Ascending aorta (tissue), 2 donors: ENCODE data around the gene ARID1B. TPM values are rescaled to one million over a fixed set of nuclear protein-coding genes. Genes with fewer than 3 reads are reported as not detected.

Source experiments
- DNase-seq, 2 donors: peaks; one replicate each; pipeline ENCODE4 v3.0.0-alpha.2; 2019; ENCODE audit warnings: low spot score in 2 of 2
- H3K27ac ChIP-seq, 2 donors: fragments of 200-600 bp; sonication (generic); one replicate each; pipeline ENCODE4 v1.5.1; 2016 to 2017; ENCODE audit warnings: mild to moderate bottlenecking in 1 of 2
- H3K27me3 ChIP-seq: fragments of 200-600 bp; sonication (generic); one replicate; pipeline ENCODE4 v1.5.1; 2017
- H3K36me3 ChIP-seq, 2 donors: fragments of 200-600 bp; sonication (generic); one replicate each; pipeline ENCODE4 v1.5.1; 2016
- H3K4me1 ChIP-seq, 2 donors: fragments of 200-600 bp; sonication (generic); one replicate each; pipeline ENCODE4 v1.5.1; 2016 to 2017; ENCODE audit warnings: mild to moderate bottlenecking in 1 of 2
- H3K4me3 ChIP-seq, 2 donors: fragments of 200-600 bp; sonication (generic); one replicate each; pipeline ENCODE4 v1.5.1; 2016 to 2017; ENCODE audit warnings: mild to moderate bottlenecking in 1 of 2
- H3K9me3 ChIP-seq, 2 donors: fragments of 200-600 bp; sonication (generic); one replicate each; pipeline ENCODE4 v1.5.1; 2016
- CTCF ChIP-seq, 3 experiments: fragments of 200-600 bp in 2 of 3; fragments of 450-650 bp in 1 of 3; sonication (generic) in 2 of 3; IDR thresholded peaks; one replicate each; pipeline ENCODE4 v1.5.1; 2016 to 2019; ENCODE audit warnings: antibody characterized with exemption in 3 of 3, mild to moderate bottlenecking in 1 of 3, moderate library complexity in 1 of 3
- intact Hi-C: fragments of 100-400 bp; cut with DNase I; formaldehyde crosslinking; loops from one replicate; pipeline ENCODE4 v1.15.1; 2023
- total RNA-seq: library from RNA; depleted of rRNA; stranded (reverse); fragments of >200 nt; gene quantifications from one replicate; pipeline ENCODE4 v1.1.0, GENCODE V29; 2016

The ARID1B gene
- total RNA-seq, 1 donor from 2014 or later, result 97.9 TPM

GRCh38 chr6:156862711-156863110 lies 85.5 kb downstream of the ARID1B start:
- intact Hi-C loops, result no loop called here

GRCh38 chr6:156863504-156863903 lies 86.3 kb downstream of the ARID1B start:
- Histone ChIP-seq H3K27ac (no peak overlapping the region), H3K4me1 (no peaks in the 10 kb centered on the region), H3K9me3 (no peaks in the 10 kb centered on the region), H3K27me3 (no peaks in the 10 kb centered on the region), H3K4me3 (no peak overlapping the region), H3K36me3 (no peaks in the 10 kb centered on the region)
- TF ChIP-seq CTCF (IDR thresholded peaks at IDR 0.05), result no peak
- intact Hi-C loops, result no loop called here
- DNase-seq, result no peak

More at GRCh38 chr6:156862711-156863110, 85.5 kb downstream of the ARID1B start:
- DNase-seq, result no peak
- Histone ChIP-seq H3K4me1 (no peaks in the 10 kb centered on the region), H3K36me3 (no peaks in the 10 kb centered on the region), H3K9me3 (no peaks in the 10 kb centered on the region), H3K27me3 (no peaks in the 10 kb centered on the region), H3K4me3 (no peak overlapping the region), H3K27ac (no peak overlapping the region)
- TF ChIP-seq CTCF (IDR thresholded peaks at IDR 0.05), result no peak

- intact Hi-C loops, result no loop called here
- Histone ChIP-seq H3K9me3 (no peaks in the 10 kb centered on the region), H3K36me3 (no peaks in the 10 kb centered on the region), H3K27me3 (no peaks in the 10 kb centered on the region), H3K27ac (no peak overlapping the region), H3K4me3 (no peak overlapping the region), H3K4me1 (no peaks in the 10 kb centered on the region)
- TF ChIP-seq CTCF (IDR thresholded peaks at IDR 0.05), result no peak
- no peak for DNase-seq
Measured at GRCh38 chr6:156864557-156864956, 87.4 kb downstream of the ARID1B start.

DNA sequence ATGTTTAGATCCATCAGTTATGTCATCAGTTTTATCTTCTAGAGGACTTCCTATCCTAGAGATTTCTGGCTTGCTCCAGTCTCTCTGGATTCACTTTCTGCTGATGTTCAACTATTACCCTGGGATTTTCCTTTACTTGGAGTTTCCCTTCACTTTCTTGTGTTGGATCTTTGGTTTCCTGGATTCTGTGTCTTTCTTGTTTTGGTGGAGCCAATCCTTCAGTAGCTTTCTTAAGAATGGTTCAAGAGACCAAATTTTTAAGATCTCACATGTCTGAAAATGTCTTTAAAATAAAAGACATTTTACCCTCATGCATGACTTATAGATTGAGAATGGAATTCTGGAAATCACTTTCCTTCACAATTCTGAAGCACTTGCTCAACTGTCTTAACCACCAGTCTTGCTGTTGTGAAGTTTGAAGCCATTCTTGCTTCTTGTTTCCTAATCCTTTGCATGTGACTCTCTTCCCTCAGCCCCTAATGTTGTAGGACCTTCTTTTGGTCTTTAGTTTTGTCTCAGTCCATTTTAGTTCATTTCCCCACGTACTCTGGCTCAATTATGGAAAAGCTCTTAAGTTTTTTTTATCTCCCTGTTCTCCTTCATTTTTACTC lies 87.9 kb downstream of the ARID1B start:
- DNase-seq, result no peak

GRCh38 chr6:156866220-156867015 lies 89.2 kb downstream of the ARID1B start:
- Histone ChIP-seq H3K36me3 (no peaks in the 10 kb centered on the region), H3K9me3 (no peaks in the 10 kb centered on the region), H3K4me1 (peaks cover 0 to 8% of the 10 kb centered on the region in 2 donors), H3K27me3 (no peaks in the 10 kb centered on the region), H3K4me3 (no peak overlapping the region), H3K27ac (no peak overlapping the region)
- intact Hi-C loops, result no loop called here
- no peak for DNase-seq
- TF ChIP-seq CTCF (IDR thresholded peaks at IDR 0.05), result no peak

More for the DNA sequence above, 87.9 kb downstream of the ARID1B start:
- intact Hi-C loops, result no loop called here
- Histone ChIP-seq H3K4me3 (no peak overlapping the region), H3K27ac (no peak overlapping the region), H3K36me3 (no peaks in the 10 kb centered on the region), H3K4me1 (peaks cover 0 to 3% of the 10 kb centered on the region in 2 donors), H3K9me3 (no peaks in the 10 kb centered on the region), H3K27me3 (no peaks in the 10 kb centered on the region)
- TF ChIP-seq CTCF (IDR thresholded peaks at IDR 0.05), result no peak
